ENCODE results near the gene TEX11.
"Not testable (repeated sequence)": the region's sequence is repeated elsewhere in the genome, so short reads cannot be mapped to it uniquely, and the experiment has no call there.

GRCh38 chrX:70711336-70711735 is 197.2 kb downstream of the TEX11 start:
- TF ChIP-seq EZH2 (IDR thresholded peaks at IDR 0.05; ENCODE audit: insufficient read depth, poor library complexity, severe bottlenecking); EZH2phosphoT487 (IDR thresholded peaks at IDR 0.05; ENCODE audit: insufficient read depth, low read depth): not testable (repeated sequence)

All from GM23248 (cell line).